Measurements from ENCODE around the gene EXOSC9. TPM values are rescaled to one million over a fixed set of nuclear protein-coding genes. Genes with fewer than 3 reads are reported as not detected.
"Not testable (repeated sequence)": the region's sequence is repeated elsewhere in the genome, so short reads cannot be mapped to it uniquely, and the experiment has no call there.

Gene EXOSC9, protein sequence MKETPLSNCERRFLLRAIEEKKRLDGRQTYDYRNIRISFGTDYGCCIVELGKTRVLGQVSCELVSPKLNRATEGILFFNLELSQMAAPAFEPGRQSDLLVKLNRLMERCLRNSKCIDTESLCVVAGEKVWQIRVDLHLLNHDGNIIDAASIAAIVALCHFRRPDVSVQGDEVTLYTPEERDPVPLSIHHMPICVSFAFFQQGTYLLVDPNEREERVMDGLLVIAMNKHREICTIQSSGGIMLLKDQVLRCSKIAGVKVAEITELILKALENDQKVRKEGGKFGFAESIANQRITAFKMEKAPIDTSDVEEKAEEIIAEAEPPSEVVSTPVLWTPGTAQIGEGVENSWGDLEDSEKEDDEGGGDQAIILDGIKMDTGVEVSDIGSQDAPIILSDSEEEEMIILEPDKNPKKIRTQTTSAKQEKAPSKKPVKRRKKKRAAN
- 10 to 100 TPM; 12.3 to 17.8 TPM for total RNA-seq

DNA sequence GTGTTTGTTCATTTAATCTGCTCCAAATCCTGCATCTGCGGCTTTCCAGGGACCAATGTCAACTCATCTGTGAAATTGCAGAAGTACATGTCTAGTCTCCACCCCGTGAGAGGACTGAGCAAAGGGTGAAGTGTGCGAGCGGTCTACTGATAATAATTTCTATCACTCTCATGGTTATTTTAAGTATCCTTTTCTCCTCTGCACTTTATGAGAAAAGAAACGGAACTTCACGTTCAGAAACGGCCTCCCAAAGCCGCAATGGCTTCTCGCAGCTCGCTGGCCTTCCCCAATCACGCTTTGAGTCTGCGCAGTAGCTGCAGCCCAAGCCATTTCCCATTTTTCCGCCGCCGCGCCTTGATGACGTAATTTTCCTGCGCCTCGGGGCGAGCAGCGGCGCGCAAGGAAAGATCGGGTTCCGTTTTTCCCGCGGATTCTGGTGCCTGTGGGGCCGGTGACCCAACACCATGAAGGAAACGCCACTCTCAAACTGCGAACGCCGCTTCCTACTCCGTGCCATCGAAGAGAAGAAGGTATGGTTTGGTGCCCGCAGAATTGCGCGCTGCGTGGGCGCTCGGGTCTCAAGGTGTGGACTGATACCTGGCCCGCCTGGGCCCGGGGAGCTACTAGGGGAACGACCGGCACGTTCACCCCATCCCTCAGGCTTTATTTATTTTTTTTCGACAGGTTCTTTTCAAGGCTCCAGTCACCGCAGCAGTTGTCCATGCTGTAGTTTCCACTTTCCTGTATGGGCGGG is at the start of gene EXOSC9:
Gene EXOSC9 (plus strand): TSS at position 363 of the 754 bp plus-strand sequence. CDS start 102 bp downstream, at position 465.
- no peaks in the 10 kb centered on the region for H3K4me1 ChIP-seq
- H3K36me3 ChIP-seq, result no peaks in the 10 kb centered on the region
- intact Hi-C loops (cut with DNase I), result no loop called here

DNA sequence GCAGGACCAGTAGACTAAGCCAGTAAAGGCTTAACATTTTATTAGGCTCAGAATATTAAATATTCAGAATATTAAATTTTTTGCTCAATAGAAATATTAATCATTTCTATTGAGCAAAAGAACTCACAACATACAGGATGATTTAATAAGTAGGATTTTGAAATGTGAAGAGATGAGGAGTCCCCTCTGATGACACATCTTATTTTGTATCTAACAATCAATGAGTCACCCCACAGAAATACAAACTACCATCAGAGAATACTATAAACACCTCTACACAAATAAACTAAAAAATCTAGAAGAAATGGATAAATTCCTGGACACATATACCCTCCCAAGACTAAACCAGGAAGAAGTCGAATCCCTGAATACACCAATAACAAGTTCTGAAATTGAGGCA is 49.0 kb upstream of the EXOSC9 start:
- H3K27me3 ChIP-seq; H3K9me3 ChIP-seq; H3K9ac ChIP-seq (ENCODE audit: low read depth in 2 of 2, low read length in 2 of 2); intact Hi-C loops (cut with DNase I); H3K4me1 ChIP-seq; H3K27ac ChIP-seq; H3K4me3 ChIP-seq; DNase-seq; H3K36me3 ChIP-seq: not testable (repeated sequence)

More for the DNA sequence above, at the start of gene EXOSC9:
- Histone ChIP-seq H3K27ac (peak within 1 kb of the TSS; percentile 89), H3K4me3 (peak within 1 kb of the TSS; percentile 82), H3K9me3 (no peaks in the 10 kb centered on the region), H3K27me3 (no peaks in the 10 kb centered on the region), H3K9ac (ENCODE audit: low read depth in 2 of 2, low read length in 2 of 2) (peak within 1 kb of the TSS; percentile 79 to 85)
- TF ChIP-seq, protein P1, sequence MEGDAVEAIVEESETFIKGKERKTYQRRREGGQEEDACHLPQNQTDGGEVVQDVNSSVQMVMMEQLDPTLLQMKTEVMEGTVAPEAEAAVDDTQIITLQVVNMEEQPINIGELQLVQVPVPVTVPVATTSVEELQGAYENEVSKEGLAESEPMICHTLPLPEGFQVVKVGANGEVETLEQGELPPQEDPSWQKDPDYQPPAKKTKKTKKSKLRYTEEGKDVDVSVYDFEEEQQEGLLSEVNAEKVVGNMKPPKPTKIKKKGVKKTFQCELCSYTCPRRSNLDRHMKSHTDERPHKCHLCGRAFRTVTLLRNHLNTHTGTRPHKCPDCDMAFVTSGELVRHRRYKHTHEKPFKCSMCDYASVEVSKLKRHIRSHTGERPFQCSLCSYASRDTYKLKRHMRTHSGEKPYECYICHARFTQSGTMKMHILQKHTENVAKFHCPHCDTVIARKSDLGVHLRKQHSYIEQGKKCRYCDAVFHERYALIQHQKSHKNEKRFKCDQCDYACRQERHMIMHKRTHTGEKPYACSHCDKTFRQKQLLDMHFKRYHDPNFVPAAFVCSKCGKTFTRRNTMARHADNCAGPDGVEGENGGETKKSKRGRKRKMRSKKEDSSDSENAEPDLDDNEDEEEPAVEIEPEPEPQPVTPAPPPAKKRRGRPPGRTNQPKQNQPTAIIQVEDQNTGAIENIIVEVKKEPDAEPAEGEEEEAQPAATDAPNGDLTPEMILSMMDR (IDR thresholded peaks at IDR 0.05), result no peak
- DNase-seq, result peak; percentile 97

DNA sequence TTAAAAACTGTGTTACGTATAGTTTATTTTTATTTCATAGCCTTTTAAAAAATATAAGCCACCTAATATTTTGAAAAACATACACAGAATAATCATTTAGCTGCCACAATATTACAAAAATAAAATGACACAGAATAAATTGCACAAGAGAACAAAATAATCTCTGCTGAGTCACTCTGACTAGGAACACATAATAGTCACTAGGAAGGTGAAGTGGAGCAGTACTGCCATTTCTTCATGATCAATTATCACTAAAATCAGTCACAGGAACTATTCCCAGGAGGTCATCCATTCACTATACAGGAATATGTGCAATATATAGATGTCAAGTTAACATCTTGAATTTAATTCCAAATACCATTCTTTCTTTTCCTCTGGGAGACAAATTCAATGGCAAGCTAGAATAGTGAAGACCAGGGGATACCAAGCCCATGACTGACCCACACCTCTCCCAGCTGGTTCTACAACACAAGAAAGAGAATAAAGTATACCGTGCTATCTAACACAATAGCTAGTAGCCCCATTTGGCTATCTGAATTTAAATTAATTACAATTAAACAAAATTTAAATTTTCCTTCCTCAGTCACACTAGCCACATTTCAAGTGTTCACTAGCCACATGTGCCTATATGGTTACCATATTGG is 42.1 kb upstream of the EXOSC9 start:
- Histone ChIP-seq H3K27me3 (no peaks in the 10 kb centered on the region), H3K27ac (no peak overlapping the region), H3K4me1 (no peaks in the 10 kb centered on the region), H3K36me3 (no peaks in the 10 kb centered on the region), H3K4me3 (no peak overlapping the region), H3K9ac (ENCODE audit: low read depth in 2 of 2, low read length in 2 of 2) (no peak overlapping the region), H3K9me3 (no peaks in the 10 kb centered on the region)
- no peak for DNase-seq
- intact Hi-C loops (cut with DNase I), result no loop called here
- TF ChIP-seq, protein P1 (IDR thresholded peaks at IDR 0.05), result no peak

DNA sequence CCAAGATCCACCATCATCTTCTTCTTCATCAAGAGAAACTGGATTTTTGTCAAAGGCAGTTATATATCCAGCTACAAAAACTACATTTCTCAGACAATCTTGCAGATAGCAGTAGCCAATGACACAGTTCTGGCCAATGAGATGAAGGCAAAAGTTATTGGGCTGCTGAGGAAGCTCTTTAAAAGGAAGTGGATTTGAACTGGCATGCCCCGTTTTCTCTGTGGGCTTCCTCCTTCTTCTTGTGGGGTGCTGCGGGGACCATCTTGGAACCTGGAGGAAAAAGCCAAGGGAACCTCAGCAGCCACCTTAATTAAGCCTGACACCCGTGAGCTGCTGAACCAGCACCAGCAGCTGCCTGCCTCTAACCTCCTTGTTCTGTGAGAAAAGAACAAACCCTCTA is 40.9 kb upstream of the EXOSC9 start:
- no peaks in the 10 kb centered on the region for H3K4me1 ChIP-seq
- H3K27me3 ChIP-seq, result peaks cover 10% of the 10 kb centered on the region
- H3K4me3 ChIP-seq, result no peak overlapping the region
- intact Hi-C loops (cut with DNase I), result no loop called here
- H3K9me3 ChIP-seq, result no peaks in the 10 kb centered on the region
- no peaks in the 10 kb centered on the region for H3K36me3 ChIP-seq
- no peak overlapping the region for H3K27ac ChIP-seq
- no peak for DNase-seq
- TF ChIP-seq, protein P1 (IDR thresholded peaks at IDR 0.05), result no peak
- no peak overlapping the region for H3K9ac ChIP-seq (ENCODE audit: low read depth in 2 of 2, low read length in 2 of 2)

DNA sequence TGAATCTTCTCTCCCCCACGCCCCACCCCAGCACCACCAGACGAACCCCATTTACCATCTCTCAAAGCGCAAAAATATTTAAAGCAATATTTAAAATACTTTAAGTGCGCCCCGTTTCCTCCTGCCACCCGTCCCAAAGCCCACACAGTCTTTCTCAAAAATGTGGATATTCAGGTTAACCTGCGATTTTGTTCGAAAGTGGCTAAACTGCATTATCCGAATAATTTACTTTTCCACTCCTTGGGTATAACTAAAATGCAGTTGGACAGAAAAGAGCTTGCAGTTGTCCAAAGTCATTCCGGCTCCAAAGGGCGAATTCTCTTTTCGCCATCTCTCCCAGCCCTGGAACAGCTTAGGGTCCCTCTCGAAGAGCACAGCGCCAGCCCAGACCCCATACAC is 36.8 kb upstream of the EXOSC9 start:
- Histone ChIP-seq H3K27me3 (peaks cover 11% of the 10 kb centered on the region), H3K36me3 (no peaks in the 10 kb centered on the region), H3K4me1 (no peaks in the 10 kb centered on the region), H3K9ac (ENCODE audit: low read depth in 2 of 2, low read length in 2 of 2) (no peak overlapping the region), H3K9me3 (no peaks in the 10 kb centered on the region), H3K4me3 (no peak overlapping the region), H3K27ac (no peak overlapping the region)
- TF ChIP-seq, protein P1 (IDR thresholded peaks at IDR 0.05), result no peak
- intact Hi-C loops (cut with DNase I), result no loop called here
- no peak for DNase-seq

Data from colonic mucosa (tissue), 4 donors.